CD4-positive, alpha-beta T cell treated with Interferon gamma for 1 hour (primary cell): ENCODE measurements around the gene TMEM266.
"Not testable (repeated sequence)": the region's sequence is repeated elsewhere in the genome, so short reads cannot be mapped to it uniquely, and the experiment has no call there.

Experiments
- DNase-seq: peaks from one replicate; pipeline ENCODE4 v3.0.0-alpha.2; 2020

Gene TMEM266

GRCh38 chr15:76059320-76060117, at the start of gene TMEM266:
Gene TMEM266 (plus strand): TSS chr15:76059985. CDS start chr15:76134264, 74,279 bp downstream.
- no peak for DNase-seq

- no peak for DNase-seq
Observed at GRCh38 chr15:76010613-76011012, 49.2 kb upstream of the TMEM266 start.

DNA sequence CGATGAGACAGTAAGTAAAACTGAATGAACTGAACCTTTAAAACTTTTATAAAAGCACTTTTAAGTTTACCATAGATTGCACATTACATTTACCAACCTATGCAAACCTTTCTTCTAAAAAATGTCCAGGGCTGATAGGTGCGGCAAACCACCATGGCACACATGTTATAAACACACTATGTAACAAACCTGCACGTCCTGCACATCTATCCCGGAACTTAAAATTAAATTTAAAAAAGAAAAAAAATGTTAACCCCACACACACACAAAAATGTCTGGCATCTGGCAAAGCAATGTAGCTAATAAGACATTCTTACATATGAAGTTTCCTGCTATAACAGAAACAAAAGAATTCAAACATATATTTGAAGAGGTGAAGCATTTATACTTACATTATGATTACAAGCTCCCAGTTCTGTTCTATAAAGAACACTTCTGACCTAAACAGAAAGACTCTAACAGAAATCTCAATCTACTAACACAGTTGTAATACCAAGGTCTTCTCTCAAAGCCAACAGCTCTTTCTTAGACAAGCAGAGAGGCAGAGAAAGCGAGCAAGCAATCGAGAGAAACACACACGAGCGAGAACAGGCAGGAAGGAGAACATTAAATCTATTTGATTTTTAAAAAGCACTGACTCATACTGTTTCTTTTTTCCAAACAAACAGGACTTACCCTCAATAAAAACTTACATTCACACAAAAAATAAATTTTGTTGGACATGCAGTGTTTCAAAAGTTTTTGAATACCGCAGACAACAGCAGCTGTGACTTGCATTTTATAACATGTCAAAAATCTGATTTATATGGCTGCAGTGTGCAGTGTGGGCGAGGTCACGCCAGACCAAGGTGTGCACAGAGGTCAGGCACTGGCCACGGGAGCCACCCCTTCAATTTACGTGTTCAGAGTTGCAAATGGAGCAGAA, 47.9 kb upstream of the TMEM266 start, which contains the start of gene NRG4:
TSS of gene NRG4 (minus strand) at position 798 of the 925 bp plus-strand sequence. CDS start 1,194 bp downstream, outside the sequence.
- no peak for DNase-seq

DNA sequence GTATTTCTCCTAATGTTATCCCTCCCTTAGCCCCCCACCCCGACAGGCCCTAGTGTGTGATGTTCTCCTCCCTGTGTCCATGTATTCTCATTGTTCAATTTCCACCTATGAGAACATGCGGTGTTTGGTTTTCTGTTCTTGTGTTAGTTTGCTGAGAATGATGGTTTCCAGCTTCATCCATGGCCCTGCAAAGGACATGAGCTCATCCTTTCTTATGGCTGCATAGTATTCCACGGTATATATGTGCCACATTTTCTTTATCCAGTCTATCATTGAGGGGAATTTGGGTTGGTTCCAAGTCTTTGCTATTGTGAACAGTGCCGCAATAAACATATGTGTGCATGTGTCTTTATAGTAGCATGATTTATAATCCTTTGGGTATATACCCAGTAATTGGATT, 46.3 kb upstream of the TMEM266 start:
- not testable (repeated sequence) for DNase-seq

DNA sequence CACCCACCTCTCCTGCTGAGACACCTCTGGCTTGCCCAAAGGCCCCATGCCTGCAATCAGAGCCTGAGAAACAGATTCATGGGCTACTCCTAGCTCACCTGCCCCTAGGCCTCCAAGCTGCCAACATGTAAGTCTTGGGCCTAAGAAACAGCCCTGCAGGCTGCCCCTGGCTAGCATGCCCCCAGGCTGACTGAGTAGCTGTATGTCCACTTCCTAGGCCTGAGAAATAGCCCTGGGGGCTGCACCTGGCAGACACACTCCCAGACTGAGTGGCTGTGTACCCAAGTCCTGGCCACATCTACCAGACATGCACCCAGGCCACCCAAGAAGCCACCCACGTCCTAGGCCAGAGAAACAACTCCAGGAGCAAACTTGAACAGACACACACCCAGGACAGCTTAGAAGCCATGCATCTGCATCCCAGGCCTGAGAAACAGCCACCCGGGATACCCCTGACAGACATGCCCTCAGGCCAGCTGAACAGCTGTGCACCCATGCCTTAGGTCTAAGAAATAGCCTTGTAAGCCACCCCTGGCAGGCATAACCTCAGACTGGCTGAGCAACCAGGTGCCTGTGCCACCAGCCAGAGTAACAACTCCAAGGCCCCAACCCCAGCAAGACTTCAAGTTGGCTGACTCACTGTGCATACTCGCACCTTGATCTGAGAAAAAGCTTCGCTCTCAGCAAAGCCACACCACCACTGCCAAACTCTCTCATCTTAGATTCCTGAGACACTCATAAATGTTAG, 35.6 kb upstream of the TMEM266 start:
- DNase-seq = no peak

- DNase-seq = no peak
Observed at GRCh38 chr15:76032046-76032445, 27.7 kb upstream of the TMEM266 start.

GRCh38 chr15:76033438-76033837, 26.3 kb upstream of the TMEM266 start:
- DNase-seq = no peak

DNA sequence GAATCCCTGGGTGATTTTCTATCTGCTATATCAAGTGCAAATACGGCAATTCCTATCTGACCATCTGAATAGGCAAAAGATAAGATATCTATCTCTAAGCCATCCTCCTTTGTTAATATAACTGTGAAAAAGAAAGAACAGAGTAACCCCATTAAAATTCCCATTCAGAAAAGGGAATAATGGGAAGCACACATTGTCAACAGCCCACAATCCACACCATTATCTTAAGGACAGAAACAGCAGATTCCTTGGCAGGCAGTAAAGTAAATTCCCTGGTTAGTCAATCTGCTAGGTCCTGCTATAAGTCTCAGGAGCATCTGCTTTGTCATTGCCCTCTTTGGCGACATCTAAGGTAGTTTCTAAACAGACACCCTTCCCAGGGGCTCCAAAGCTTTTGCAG, 25.7 kb upstream of the TMEM266 start:
- no peak for DNase-seq

DNA sequence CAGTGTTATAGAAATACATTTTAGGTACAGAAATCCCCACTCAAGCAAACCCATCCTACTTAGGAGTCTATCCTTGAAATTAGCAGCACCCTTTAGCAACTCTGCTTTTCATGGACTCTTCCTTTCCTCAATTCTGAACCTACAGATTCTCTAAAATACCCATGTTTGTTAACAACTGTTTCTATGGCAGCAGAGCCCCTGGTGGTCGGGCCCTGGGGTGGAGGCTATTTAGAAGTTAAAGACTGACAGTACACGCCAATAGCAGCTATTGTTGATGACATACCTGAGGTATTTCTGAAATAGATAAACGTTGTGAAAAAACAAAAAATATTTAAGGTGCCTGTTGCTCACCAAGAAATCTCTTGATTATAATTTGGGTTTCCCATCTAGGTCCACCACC, 24.2 kb upstream of the TMEM266 start:
- no peak for DNase-seq

DNA sequence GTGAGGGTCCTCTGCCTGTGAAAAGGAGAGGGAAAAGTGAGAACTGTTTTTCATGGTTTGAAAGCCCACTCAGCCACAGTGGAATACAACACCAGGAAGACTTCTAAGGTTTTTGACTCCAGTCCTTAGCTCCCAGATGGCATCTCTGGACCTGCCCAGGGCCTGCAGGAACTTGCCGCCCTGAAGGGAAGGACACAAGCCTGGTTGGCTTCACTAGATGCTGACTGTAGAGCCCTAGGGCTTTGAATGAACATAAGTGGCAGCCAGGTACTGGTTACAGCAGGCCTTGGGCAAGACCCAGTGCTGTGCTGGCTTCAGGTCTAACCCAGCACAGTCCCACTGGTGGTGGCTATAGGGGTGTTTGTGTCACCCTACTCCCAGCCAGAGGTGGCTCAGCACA, 21.3 kb upstream of the TMEM266 start:
- no peak for DNase-seq

- not testable (repeated sequence) for DNase-seq
Observed at GRCh38 chr15:76054201-76054600, 5.6 kb upstream of the TMEM266 start.

DNA sequence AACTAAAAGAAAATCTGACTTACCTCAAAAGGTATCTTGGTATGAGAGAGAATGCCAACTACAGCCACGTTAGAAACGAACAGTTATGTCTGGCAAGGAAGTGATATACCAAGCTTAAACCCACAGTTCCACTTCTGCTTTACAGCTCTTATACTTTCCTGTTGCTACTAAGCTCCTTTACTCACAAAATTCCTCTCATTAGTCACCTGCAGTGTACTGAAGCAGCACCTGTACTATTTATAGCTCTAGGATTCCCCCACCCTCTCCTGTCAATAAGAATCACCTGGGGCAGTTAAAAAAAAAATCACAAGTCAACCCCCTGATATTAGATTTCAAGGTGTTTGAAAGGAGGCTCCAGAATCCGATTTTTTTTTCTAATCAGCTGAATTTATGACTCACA, 2.9 kb upstream of the TMEM266 start:
- no peak for DNase-seq

DNA sequence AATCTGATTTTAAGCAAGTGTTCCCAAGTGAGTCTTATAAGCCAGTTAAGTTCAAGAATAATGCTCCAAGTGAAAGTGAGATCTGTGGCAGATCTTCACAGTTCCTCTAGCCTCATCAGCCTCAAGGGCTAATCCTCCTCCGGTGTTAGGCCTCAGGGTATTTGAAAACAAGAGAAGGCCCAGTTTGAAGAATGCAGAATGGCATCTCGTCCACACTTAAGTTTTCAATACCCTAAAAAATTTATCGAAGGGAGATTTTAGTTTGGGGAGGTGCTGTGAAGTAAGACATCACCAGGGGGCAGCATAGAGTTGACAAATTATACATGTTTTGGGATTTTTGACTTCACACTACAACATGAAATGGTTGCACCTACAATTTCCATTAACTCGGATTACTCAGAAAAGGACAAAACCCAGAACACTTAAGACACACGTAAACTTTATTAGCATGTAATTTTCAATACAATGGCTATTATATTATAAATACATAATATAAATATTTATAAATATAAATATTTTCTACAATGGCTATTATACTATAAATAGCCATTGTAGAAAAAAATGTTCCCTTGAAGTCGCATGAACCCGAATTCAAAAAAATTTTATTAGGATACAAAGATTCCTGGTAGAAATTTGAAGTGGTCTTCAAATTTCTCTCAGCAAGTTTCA, 2.3 kb upstream of the TMEM266 start:
- DNase-seq = no peak

DNA sequence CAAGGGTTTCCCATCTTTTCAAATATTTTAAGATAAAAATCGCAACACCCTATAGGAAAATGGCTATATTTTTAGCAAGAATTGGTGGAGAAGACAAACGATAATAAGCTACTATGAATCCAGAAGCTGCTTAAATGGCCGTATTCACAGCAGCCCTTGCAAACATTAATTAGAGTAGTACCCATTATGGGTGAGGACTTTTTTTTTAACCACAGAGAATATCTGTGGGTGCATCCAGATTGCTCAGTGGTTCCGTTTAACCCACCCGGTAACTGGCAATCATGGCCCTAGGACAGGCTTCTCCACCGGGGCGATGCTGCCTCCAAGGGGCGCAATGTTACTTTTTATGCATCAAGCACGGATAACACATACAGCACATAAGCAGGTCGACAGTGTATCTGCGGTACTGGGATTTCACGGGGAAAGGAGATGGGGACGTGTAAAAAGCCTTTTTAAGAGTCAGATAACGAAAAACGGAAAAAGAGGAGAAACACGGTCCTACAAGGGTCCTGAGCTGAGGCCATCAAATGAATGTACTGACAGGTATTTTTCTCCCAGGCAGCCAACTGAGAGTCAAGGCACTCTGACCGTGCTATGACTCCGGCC, 968 bp upstream of the TMEM266 start:
- no peak for DNase-seq

DNA sequence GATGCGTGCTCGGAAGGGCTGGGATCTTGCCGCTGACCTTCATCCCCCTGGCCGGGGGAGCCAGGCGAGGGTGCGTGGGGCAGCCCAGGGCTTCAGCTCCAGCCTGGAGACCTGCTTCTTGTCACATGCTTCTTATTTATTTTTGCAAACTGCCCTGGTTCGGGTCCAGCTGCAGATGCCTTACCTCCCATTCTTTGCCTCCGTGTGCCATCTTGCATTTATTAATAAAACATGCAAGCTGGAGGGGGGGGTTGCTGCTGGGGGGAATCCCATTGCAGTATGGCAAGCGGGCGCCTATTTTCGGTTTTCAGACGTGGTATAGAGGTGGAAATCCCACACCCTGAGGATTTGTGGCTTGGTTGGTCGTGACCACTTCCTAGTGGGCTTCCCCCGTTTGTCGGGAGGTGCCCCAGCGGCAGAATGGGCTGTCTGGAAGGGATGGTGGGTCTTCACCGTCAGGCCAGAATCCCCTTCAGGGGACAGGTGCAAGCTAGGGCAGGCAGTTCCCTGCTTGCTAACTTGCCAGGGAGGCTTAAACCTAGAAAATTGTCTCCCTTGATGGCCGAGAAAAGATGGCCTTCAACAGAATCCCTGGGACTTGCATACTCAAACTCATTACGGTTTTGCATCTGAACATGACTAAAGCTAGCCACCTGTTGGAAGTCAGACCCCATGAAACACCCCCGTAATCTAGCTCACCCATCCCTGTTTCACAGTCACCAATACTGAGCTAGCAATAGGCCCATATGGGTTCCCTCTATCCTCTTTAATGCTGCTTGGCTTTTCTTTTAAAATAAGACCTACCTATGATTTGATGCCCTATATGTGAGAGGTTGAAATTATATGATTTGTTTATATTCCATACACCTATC, 569 bp downstream of the TMEM266 start:
- peak; percentile 13 for DNase-seq

DNA sequence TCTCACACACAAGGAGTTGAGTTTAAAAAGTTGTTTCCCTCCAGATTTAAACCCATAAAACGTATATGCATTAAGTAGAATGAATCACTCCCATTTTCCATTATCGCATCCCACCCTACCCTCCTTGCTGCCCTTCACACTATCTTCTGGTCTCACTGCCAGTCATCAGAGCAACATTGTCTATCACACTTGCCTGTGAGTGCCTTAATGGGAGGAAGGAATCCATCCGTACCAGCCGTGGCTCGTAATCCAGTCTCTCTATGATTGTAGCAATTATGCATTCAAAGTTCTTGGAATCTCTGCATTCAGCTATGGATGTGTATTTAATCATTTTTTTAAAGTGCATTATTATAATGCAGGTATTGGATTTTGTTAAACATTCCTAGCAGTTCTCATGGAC, 1.9 kb downstream of the TMEM266 start:
- DNase-seq = no peak

- DNase-seq = no peak
Observed at GRCh38 chr15:76062286-76062685, 2.5 kb downstream of the TMEM266 start.

GRCh38 chr15:76064375-76064774, 4.6 kb downstream of the TMEM266 start:
- DNase-seq = no peak

GRCh38 chr15:76065245-76065644, 5.5 kb downstream of the TMEM266 start:
- DNase-seq = no peak

- DNase-seq = no peak
Observed at GRCh38 chr15:76065793-76066192, 6.0 kb downstream of the TMEM266 start.

GRCh38 chr15:76070192-76070591, 10.4 kb downstream of the TMEM266 start:
- DNase-seq = no peak
